Fibroblast of skin of left biceps (primary cell): ENCODE results near the gene PA2G4.
"Not testable (repeated sequence)": the region's sequence is repeated elsewhere in the genome, so short reads cannot be mapped to it uniquely, and the experiment has no call there.

Source experiments
- DNase-seq, 2 experiments: peaks; one replicate each; pipeline ENCODE4 v3.0.0-alpha.2; 2013; ENCODE audit warnings: low read depth in 2 of 2

Gene PA2G4

GRCh38 chr12:56104109-56104814, at the start of gene PA2G4:
TSS of gene PA2G4 (plus strand) at chr12:56104559. CDS start at chr12:56104738, 179 bp downstream.
- peak; percentile 95 to 97 for DNase-seq

GRCh38 chr12:56059964-56060363, 44.4 kb upstream of the PA2G4 start:
- not testable (repeated sequence) for DNase-seq

GRCh38 chr12:56061982-56062381, 42.4 kb upstream of the PA2G4 start:
- DNase-seq: no peak

DNA sequence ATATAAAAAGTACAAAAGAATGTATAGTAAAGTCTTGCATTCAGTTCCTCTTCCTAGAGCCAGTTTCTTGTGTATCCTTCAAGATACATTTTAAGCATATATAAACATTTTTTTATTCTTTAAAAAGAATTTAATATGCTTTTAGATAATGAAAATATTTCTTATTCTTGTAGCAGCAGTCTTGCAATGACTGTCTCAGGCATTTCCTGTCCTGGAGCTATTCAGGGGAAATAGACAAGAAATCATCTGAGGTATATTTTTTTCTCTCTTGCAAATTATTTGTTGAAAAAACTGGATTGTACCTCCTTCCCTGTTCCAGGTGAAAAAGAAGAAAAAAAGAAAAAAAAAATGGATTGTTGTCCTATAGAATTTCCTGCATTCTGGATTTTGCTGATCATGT, 41.4 kb upstream of the PA2G4 start:
- DNase-seq: no peak

DNA sequence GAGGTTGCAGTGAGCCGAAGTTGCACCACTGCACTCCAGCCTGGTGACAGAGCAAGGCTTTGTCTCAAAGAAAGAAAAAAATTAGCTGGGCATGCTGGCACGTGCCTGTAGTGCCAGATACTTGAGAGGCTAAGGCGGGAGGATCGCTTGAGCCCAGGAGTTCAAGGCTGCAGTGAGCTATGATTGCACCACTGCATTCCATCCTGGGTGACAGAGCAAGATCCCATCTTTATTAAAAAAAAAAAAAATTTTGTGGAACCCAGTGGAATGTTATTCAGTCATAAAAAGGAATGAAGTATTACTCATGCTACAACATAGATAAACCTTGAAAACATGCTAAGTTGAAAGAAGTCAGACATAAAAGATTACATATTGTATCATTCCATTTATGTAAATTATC, 32.7 kb upstream of the PA2G4 start:
- DNase-seq: no peak

DNA sequence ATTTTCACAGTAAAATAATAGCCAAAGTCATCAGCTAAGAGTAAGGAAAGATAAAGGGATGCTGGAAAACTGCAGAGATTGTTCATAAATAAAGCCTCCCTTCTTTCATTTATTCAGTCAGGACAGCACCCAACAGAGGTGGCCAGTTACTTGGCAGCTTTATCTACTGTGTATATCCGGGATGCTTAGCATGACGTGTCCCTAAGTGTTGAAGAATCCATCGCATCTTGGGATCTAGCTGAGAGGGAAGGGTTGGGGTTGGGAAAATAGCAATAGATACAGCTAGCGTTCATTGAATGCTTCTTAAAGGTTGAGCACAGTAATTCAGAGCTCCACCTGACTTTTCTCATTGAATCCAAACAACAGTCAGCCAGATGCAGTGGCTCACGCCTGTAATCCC, 30.0 kb upstream of the PA2G4 start:
- DNase-seq: no peak

DNA sequence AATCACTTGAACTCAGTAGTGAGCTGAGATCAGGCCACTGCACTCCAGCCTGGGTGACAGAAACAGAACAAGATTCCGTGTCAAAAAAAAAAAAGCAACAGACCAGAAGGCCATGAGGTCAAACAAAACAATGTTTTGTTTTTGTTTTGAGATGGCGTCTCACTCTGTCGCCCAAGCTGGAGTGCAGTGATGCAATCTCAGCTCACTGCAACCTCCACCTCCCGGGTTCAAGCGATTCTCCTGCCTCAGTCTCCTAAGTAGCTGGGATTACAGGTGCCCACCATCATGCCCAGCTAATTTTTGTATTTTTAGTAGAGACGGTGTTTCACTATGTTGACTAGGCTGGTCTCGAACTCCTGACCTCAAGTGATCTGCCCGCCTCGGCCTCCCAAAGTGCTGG, 26.4 kb upstream of the PA2G4 start:
- not testable (repeated sequence) for DNase-seq

- DNase-seq: no peak
Observed at GRCh38 chr12:56078427-56078826, 25.9 kb upstream of the PA2G4 start.

GRCh38 chr12:56078931-56079722, 25.2 kb upstream of the PA2G4 start:
- DNase-seq: peak in 1 of 2 experiments; percentile 4

DNA sequence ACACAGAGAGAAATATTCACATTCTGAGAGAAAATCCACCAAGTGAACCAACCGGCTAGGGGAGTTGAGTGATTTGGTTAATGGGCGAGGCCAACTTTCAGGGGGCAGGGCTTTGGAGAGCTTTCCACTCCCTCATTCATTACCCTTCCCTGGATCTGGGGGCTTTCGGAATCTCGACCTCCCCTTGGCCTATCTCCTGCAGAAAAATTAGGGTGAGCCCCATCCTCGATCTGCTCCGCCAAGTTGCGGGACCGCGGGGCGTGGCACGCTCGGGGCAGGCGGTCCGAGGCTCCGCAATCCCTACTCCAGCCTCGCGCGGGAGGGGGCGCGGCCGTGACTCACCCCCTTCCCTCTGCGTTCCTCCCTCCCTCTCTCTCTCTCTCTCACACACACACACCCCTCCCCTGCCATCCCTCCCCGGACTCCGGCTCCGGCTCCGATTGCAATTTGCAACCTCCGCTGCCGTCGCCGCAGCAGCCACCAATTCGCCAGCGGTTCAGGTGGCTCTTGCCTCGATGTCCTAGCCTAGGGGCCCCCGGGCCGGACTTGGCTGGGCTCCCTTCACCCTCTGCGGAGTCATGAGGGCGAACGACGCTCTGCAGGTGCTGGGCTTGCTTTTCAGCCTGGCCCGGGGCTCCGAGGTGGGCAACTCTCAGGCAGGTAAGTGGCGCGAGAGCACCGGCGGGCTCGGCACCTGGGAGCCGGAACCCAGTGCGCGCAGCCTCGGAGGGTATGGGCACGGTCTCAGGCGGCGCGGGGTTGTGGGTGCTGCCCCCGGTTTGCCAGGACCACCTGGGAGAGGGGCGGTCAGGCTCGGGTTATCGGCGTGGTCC, 24.4 kb upstream of the PA2G4 start, which contains the start of gene ERBB3:
TSS of gene ERBB3 (plus strand) at position 443 of the 833 bp plus-strand sequence. CDS start at position 579, 136 bp downstream.
- DNase-seq: peak; percentile 34

GRCh38 chr12:56080556-56081138, 23.7 kb upstream of the PA2G4 start:
- no peak for DNase-seq

DNA sequence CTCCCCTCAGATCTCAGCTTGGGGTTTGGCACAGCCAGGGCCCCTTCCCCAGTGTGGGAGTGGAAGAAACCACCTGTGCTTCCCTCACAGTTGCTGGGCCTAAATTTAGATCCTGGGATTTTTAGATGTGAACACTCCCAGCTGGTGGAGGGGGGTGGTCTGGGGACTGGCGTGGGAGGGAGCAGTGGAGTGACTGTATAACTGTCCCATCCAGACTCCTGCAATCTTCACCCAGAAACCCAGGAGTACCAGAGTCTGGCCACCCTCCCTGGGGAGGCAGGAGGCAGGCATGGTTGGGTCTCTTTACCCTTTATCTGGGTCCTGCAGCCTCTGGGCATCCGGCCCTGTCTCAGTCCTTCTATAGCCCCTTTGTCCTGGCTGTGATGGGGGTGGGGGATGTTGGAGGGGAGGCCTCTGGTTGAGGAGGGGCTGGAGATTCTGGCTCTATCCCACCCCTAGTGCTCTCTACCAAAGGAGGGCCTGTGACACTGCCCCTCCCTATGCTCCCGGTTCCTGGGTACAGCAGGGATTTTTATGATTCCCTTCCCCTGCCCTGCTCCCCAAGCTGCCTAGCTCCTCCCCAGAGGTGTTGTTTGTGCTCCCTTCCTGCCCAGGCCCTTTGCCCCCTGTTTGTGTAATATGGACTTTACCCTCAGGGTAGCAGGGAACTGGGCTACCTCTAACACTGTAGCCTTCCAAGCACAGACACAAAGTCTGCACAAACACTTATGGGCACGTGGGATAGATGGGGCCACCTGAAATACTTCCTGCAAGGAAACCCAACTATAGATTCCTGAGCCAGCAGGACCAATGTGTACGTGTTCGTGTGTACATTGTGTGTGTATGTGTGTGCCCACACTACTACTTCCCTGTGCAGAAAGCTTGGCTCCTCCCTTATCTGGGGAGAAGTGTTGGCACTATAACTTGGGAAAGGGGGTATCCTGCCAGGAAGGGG, 22.7 kb upstream of the PA2G4 start:
- DNase-seq: no peak

GRCh38 chr12:56082382-56082781, 22.0 kb upstream of the PA2G4 start:
- no peak for DNase-seq

DNA sequence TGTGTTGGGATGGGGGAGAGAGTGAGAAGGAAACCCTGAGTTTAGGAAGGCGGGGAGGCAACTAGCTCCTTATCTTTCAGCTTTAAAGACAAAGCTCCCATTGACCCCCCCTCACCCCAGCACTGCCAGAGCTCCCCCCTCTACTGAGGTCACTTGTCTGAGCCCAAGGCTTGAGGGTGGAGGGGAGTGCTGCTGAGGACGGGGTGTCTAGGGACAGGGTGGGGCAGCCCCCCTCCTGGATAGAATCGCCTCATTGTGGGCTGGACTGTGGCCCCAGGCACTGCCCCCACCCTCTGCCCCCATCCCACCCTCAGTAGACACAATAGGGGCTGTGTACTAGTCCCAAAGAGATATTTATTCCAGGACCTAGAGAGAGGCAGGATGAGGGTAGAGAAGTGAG, 21.4 kb upstream of the PA2G4 start:
- DNase-seq: no peak

DNA sequence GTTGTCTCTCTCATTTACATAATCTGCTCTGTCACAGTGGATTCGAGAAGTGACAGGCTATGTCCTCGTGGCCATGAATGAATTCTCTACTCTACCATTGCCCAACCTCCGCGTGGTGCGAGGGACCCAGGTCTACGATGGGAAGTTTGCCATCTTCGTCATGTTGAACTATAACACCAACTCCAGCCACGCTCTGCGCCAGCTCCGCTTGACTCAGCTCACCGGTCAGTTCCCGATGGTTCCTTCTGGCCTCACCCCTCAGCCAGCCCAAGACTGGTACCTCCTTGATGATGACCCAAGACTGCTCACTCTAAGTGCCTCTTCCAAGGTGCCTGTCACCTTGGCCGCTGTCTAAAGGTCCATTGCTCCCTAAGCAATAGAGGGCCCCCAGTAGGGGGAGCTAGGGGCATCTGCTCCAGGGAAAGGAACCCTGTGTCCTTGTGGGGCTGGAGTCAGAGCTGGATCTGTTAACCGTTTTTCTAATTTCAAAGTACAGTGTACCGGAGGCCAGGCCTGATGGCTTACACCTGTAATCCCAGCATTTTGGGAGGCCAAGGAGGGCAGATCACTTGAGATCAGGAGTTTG, 19.3 kb upstream of the PA2G4 start:
- DNase-seq: no peak

GRCh38 chr12:56086096-56086495, 18.3 kb upstream of the PA2G4 start:
- DNase-seq: no peak

DNA sequence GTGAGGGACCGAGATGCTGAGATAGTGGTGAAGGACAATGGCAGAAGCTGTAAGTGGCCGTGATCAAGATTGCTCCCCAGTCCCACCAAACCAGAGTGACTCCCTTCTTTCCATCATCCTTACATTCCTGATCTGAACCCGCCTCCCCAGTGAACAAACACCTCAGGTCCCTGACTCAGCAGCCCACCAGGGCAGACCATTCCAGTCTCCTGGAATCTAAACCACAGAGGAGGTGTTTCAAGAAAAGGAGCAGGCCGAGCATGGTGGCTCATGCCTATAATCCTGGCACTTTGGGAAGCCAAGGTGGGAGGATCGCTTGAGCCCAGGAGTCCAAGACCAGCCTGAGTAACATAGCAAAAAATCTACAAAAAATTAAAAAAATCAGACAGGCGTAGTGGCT, 17.8 kb upstream of the PA2G4 start:
- DNase-seq: no peak

- no peak for DNase-seq
Observed at GRCh38 chr12:56087220-56087619, 17.1 kb upstream of the PA2G4 start.

GRCh38 chr12:56097738-56098137, 6.6 kb upstream of the PA2G4 start:
- DNase-seq: no peak

DNA sequence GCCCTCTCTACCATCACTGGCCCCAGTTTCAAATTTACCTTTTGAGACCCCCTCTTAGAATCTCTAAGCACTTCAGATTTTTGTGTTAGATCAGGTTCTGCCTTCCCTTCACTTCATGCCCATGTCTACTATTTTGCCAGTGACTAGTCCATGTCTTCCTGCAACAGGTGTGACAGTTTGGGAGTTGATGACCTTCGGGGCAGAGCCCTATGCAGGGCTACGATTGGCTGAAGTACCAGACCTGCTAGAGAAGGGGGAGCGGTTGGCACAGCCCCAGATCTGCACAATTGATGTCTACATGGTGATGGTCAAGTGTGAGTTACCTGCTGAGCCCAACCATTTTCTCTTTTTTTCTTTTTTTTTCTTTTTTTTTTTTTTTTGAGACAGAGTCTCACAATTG, 5.8 kb upstream of the PA2G4 start:
- no peak for DNase-seq
